Mucosa of rectum (tissue), 2 donors: ENCODE results near the gene BABAM1.

Experiments used
- H3K27ac ChIP-seq, 2 donors: one replicate each; pipeline ENCODE4 v1.7.0; 2013; ENCODE audit warnings: inconsistent platforms in 2 of 2, low read depth in 2 of 2, low read length in 2 of 2
- H3K27me3 ChIP-seq, 2 donors: one replicate each; pipeline ENCODE4 v1.7.0; 2013; ENCODE audit warnings: low read length in 2 of 2; ENCODE audit not compliant: control insufficient read depth in 2 of 2, insufficient read depth in 2 of 2
- H3K36me3 ChIP-seq, 2 donors: one replicate each; pipeline ENCODE4 v1.7.0; 2013; ENCODE audit warnings: low read length in 2 of 2; ENCODE audit not compliant: control insufficient read depth in 2 of 2, insufficient read depth in 2 of 2
- H3K4me1 ChIP-seq, 2 donors: one replicate each; pipeline ENCODE4 v1.7.0; 2013; ENCODE audit warnings: low read length in 2 of 2, mild to moderate bottlenecking in 1 of 2; ENCODE audit not compliant: control insufficient read depth in 2 of 2, insufficient read depth in 2 of 2
- H3K4me3 ChIP-seq, 2 donors: one replicate each; pipeline ENCODE4 v1.7.0; 2013; ENCODE audit warnings: low read length in 2 of 2
- H3K9ac ChIP-seq, 2 donors: one replicate each; pipeline ENCODE4 v1.7.0; 2013; ENCODE audit warnings: low read length in 2 of 2, low read depth in 1 of 2, mild to moderate bottlenecking in 1 of 2
- H3K9me3 ChIP-seq, 2 donors: one replicate each; pipeline ENCODE4 v1.7.0; 2013; ENCODE audit warnings: low read length in 2 of 2; ENCODE audit not compliant: control insufficient read depth in 2 of 2
- donor health status: healthy.
- donor health status: Normal muscosa, but diverticular disease.

Gene BABAM1

DNA sequence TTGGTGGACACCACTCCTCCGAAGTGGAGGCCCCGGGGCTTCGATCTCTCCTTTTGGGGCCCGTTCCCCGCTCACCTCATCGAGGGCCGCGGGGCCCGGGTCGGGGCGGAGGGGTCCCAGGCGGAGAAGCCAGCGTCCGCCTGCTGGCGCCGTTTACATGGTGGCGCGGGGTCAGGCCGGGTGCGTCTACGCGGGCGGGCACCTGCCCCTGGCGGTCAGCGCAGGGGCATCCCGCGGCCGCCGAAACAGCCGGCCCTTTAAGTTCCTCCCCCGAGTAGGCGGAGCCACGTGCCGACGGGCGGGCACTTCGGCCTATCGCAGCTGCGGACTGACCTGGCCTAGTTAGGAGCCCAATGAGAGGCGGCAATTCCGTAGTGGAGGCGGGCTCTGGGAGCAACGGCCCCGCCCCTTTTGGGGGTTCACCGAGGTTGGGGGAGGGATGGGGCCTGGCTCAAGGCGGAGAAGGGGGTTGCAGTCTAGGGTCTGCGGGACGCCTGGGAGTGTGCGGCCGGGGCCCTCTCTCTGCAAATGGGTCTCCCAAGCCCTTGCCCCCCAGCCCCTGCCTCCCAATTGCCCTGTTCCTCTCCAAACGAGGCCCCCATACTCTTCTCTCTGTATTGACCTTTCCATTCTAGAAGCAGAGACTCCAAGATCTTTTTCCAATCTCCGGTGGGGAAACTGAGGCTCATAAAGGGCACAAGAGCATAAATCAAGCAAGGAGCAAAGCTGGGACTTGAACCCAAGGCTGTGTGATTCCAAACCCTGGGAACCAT is 36.1 kb downstream of the BABAM1 start, which contains the start of gene ABHD8:
TSS of gene ABHD8 (minus strand) at position 259 of the 773 bp plus-strand sequence. CDS start 1,809 bp downstream, outside the sequence.
- Histone ChIP-seq H3K9ac (peak within 1 kb of the TSS; percentile 52 to 72), H3K27ac (peak within 1 kb of the TSS; percentile 18 to 48), H3K9me3 (no peaks in the 10 kb centered on the region), H3K4me3 (peak within 1 kb of the TSS; percentile 65 to 67), H3K27me3 (no peaks in the 10 kb centered on the region), H3K4me1 (peaks cover 29 to 34% of the 10 kb centered on the region in 2 donors), H3K36me3 (no peaks in the 10 kb centered on the region)

DNA sequence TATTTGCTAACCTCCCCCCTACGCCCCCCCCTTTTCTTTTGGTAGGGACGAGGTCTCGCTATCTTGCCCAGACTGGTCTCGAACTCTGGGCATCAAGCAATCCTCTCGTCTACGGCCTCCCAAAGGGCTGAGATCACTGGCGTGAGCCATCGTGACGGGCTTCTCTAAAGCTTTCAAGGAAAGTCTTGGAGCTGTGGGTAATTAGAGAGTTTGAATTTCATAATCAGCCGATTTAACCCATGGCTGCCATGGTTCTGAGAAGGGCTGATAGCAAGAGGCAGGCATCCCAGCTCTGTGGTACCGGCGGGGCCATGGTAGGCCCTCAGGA is 36.7 kb downstream of the BABAM1 start:
- Histone ChIP-seq H3K36me3 (no peaks in the 10 kb centered on the region), H3K9ac (no peak overlapping the region), H3K27ac (no peak overlapping the region), H3K9me3 (no peaks in the 10 kb centered on the region), H3K27me3 (no peaks in the 10 kb centered on the region), H3K4me1 (peaks cover 29 to 34% of the 10 kb centered on the region in 2 donors), H3K4me3 (no peak overlapping the region)

- H3K27ac ChIP-seq, result peak overlapping the region; percentile 96 to 98
- peaks cover 29 to 34% of the 10 kb centered on the region in 2 donors for H3K4me1 ChIP-seq
- H3K4me3 ChIP-seq, result peak overlapping the region; percentile 89 to 90
- no peaks in the 10 kb centered on the region for H3K9me3 ChIP-seq
- peak overlapping the region; percentile 24 to 94 for H3K9ac ChIP-seq
- no peaks in the 10 kb centered on the region for H3K27me3 ChIP-seq
- no peaks in the 10 kb centered on the region for H3K36me3 ChIP-seq
Measured at GRCh38 chr19:17304386-17305215, 37.4 kb downstream of the BABAM1 start.

GRCh38 chr19:17305216-17305516 is 37.9 kb downstream of the BABAM1 start:
- Histone ChIP-seq H3K9me3 (no peaks in the 10 kb centered on the region), H3K27ac (peak overlapping the region; percentile 96 to 98), H3K9ac (peak overlapping the region; percentile 24 to 94), H3K27me3 (no peaks in the 10 kb centered on the region), H3K4me1 (peaks cover 34 to 39% of the 10 kb centered on the region in 2 donors), H3K36me3 (no peaks in the 10 kb centered on the region), H3K4me3 (peak overlapping the region; percentile 89 to 90)

- peak within 1 kb of the TSS; percentile 79 to 94 for H3K9ac ChIP-seq
- peak within 1 kb of the TSS; percentile 96 to 98 for H3K27ac ChIP-seq
- no peaks in the 10 kb centered on the region for H3K27me3 ChIP-seq
- H3K36me3 ChIP-seq, result no peaks in the 10 kb centered on the region
- H3K9me3 ChIP-seq, result no peaks in the 10 kb centered on the region
- peak within 1 kb of the TSS; percentile 89 to 90 for H3K4me3 ChIP-seq
- H3K4me1 ChIP-seq, result peaks cover 39 to 45% of the 10 kb centered on the region in 2 donors
Measured at GRCh38 chr19:17305517-17306284, 38.5 kb downstream of the BABAM1 start, which contains the start of gene MRPL34. Gene MRPL34 (plus strand): TSS chr19:17305872. CDS start chr19:17305893, 21 bp downstream.

GRCh38 chr19:17306285-17306714 is 39.1 kb downstream of the BABAM1 start:
- Histone ChIP-seq H3K9ac (peak overlapping the region; percentile 79 to 94), H3K9me3 (no peaks in the 10 kb centered on the region), H3K27ac (peak overlapping the region; percentile 96 to 98), H3K4me1 (peaks cover 40 to 45% of the 10 kb centered on the region in 2 donors), H3K36me3 (no peaks in the 10 kb centered on the region), H3K27me3 (no peaks in the 10 kb centered on the region), H3K4me3 (peak overlapping the region; percentile 89 to 90)

DNA sequence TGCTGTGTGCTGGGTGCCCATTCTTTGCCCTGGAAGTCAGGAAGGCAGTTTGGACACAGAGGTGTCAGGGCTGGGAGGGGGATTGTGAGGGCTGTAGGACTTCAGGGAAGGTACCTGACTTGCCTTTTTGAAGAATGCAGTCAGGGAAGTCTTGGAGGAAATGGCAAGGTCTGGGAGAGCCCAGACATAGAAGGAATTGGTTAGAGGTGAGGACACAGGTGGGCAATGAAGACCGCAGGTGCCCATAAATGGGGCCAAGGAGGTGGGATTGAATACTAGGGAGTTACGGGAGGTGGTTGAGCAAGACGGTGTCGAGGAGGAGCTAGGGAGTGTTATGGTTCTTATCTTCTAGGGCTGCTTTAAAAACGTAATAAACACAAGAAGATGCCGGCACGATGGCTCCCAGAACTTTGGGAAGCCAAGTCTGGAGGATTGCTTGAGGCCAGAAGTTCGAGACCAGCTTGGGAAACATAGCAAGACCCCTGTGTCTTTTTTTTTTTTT is 40.7 kb downstream of the BABAM1 start:
- Histone ChIP-seq H3K27ac (no peak overlapping the region), H3K4me3 (no peak overlapping the region), H3K27me3 (no peaks in the 10 kb centered on the region), H3K9me3 (no peaks in the 10 kb centered on the region), H3K36me3 (peaks cover 2 to 3% of the 10 kb centered on the region in 2 donors), H3K9ac (no peak overlapping the region), H3K4me1 (peaks cover 35 to 37% of the 10 kb centered on the region in 2 donors)

DNA sequence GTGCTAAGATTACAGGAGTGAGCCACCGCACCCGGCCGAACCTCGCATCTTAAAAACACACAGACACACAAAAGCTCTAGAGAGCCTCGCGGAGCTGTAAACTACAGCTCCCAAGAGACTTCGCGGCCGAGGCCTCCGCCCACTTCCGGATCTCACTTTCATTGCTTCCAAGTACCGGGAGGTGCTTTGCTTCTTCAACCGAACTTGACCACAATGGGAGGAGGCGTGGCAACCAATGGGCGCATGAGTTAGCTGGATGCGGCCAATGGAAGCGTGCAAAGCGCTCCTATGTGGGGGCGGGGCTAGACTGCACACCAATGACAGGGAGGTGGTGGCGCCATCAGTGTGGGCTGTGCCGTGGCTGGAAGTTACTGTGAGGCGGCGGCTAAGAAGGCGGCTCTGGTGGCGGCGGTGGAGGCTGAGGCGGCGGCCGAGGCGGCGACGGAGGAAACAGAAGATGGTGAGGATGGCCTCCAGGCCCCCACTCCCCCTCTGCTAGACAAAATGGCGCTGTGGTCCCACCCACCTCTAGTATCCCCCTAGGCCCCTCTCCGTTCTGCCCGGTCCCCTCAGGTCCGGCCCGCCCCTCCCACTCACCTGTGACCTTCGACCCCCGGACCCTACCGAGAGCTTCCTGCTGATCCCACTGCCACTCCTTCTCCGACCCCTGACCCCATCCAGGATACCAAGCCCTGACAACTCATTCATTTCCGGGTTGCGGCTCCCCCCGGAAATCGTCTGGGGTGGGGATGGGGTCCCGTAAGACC is 42.1 kb downstream of the BABAM1 start, which contains the start of gene DDA1:
TSS of gene DDA1 (plus strand) at position 366 of the 767 bp plus-strand sequence. CDS start at position 458, 92 bp downstream.
- H3K9ac ChIP-seq, result peak within 1 kb of the TSS; percentile 83 to 91
- peaks cover 30 to 31% of the 10 kb centered on the region in 2 donors for H3K4me1 ChIP-seq
- H3K27ac ChIP-seq, result peak within 1 kb of the TSS; percentile 74 to 83
- H3K36me3 ChIP-seq, result peaks cover 9 to 12% of the 10 kb centered on the region in 2 donors
- peak within 1 kb of the TSS; percentile 91 to 98 for H3K4me3 ChIP-seq
- no peaks in the 10 kb centered on the region for H3K9me3 ChIP-seq
- H3K27me3 ChIP-seq, result no peaks in the 10 kb centered on the region

DNA sequence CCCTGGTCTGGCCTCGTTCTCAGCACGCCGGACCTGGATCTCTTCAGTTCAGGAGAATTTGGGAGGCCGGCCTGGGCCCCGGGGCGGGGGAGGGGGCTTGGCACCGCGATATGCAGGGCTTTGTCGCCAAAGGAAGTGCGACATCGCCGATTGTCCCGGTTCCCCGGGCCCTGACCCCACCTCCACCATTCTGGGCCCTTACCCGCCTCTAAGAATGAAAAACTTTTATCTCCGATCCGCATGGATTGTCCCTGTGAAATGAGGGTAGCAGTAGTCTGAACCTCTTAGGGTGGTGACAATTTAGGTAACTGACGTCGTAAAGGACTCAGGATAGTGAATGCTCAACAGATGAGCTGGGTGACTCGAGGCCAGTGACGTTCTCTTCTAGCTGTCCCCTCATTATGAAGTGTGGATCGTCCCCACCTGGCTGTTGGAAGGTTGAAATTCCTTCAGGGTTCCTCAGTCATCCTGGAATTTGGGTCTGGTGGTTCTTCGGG is 42.8 kb downstream of the BABAM1 start:
- H3K27ac ChIP-seq, result peak overlapping the region; percentile 74 to 83
- H3K4me3 ChIP-seq, result peak overlapping the region; percentile 91 to 98
- H3K36me3 ChIP-seq, result peaks cover 9 to 17% of the 10 kb centered on the region in 2 donors
- no peaks in the 10 kb centered on the region for H3K9me3 ChIP-seq
- H3K9ac ChIP-seq, result peak overlapping the region; percentile 83 to 91
- peaks cover 24 to 25% of the 10 kb centered on the region in 2 donors for H3K4me1 ChIP-seq
- no peaks in the 10 kb centered on the region for H3K27me3 ChIP-seq
